Inferior parietal cortex (tissue), 1 donor: ENCODE measurements around the gene PPP1R8.
A peak's percentile ranks its signal among the peaks of the same experiment; 100 is the strongest.
"Not testable (repeated sequence)": the region's sequence is repeated elsewhere in the genome, so short reads cannot be mapped to it uniquely, and the experiment has no call there.

Source experiments
- DNase-seq: peaks from one replicate; pipeline ENCODE4 v3.0.0-alpha.2; 2016; ENCODE audit errors: extremely low spot score

The PPP1R8 gene

GRCh38 chr1:27830621-27831440 is at the start of gene PPP1R8:
Gene PPP1R8 (plus strand): TSS chr1:27830782. CDS start chr1:27830836, 54 bp downstream.
- peak; percentile 99 for DNase-seq

GRCh38 chr1:27782950-27783349 is 47.6 kb upstream of the PPP1R8 start:
- DNase-seq: no peak

GRCh38 chr1:27784700-27785099 is 45.9 kb upstream of the PPP1R8 start:
- DNase-seq: no peak

GRCh38 chr1:27785781-27786455 is 44.7 kb upstream of the PPP1R8 start:
- no peak for DNase-seq

GRCh38 chr1:27787895-27788294 is 42.7 kb upstream of the PPP1R8 start:
- DNase-seq: no peak

GRCh38 chr1:27789540-27790041 is 41.0 kb upstream of the PPP1R8 start:
- no peak for DNase-seq

GRCh38 chr1:27790270-27790669 is 40.3 kb upstream of the PPP1R8 start:
- not testable (repeated sequence) for DNase-seq

GRCh38 chr1:27795601-27796000 is 35.0 kb upstream of the PPP1R8 start:
- no peak for DNase-seq

GRCh38 chr1:27804791-27805190 is 25.8 kb upstream of the PPP1R8 start:
- no peak for DNase-seq

GRCh38 chr1:27806758-27807157 is 23.8 kb upstream of the PPP1R8 start:
- DNase-seq: no peak

GRCh38 chr1:27807385-27807784 is 23.2 kb upstream of the PPP1R8 start:
- DNase-seq: no peak

- not testable (repeated sequence) for DNase-seq
Observed at GRCh38 chr1:27808131-27808530, 22.5 kb upstream of the PPP1R8 start.

GRCh38 chr1:27809883-27810282 is 20.7 kb upstream of the PPP1R8 start:
- no peak for DNase-seq

- DNase-seq: no peak
Observed at GRCh38 chr1:27811741-27812500, 18.7 kb upstream of the PPP1R8 start.

- DNase-seq: no peak
Observed at GRCh38 chr1:27816921-27817630, 13.5 kb upstream of the PPP1R8 start.

- DNase-seq: no peak
Observed at GRCh38 chr1:27821761-27822315, 8.7 kb upstream of the PPP1R8 start.

GRCh38 chr1:27823784-27824183 is 6.8 kb upstream of the PPP1R8 start:
- no peak for DNase-seq

- DNase-seq: no peak
Observed at GRCh38 chr1:27824411-27824810, 6.2 kb upstream of the PPP1R8 start.

- DNase-seq: not testable (repeated sequence)
Observed at GRCh38 chr1:27829339-27829960, 1.1 kb upstream of the PPP1R8 start.

- no peak for DNase-seq
Observed at GRCh38 chr1:27831568-27832410, 1.2 kb downstream of the PPP1R8 start.
